ENCODE results near the gene GALP. TPM values are rescaled to one million over a fixed set of nuclear protein-coding genes. Genes with fewer than 3 reads are reported as not detected.
"Not testable (repeated sequence)": the region's sequence is repeated elsewhere in the genome, so short reads cannot be mapped to it uniquely, and the experiment has no call there.

Gene GALP
- total RNA-seq = not detected
- total RNA-seq = 0 reads per million in 2 donors

DNA sequence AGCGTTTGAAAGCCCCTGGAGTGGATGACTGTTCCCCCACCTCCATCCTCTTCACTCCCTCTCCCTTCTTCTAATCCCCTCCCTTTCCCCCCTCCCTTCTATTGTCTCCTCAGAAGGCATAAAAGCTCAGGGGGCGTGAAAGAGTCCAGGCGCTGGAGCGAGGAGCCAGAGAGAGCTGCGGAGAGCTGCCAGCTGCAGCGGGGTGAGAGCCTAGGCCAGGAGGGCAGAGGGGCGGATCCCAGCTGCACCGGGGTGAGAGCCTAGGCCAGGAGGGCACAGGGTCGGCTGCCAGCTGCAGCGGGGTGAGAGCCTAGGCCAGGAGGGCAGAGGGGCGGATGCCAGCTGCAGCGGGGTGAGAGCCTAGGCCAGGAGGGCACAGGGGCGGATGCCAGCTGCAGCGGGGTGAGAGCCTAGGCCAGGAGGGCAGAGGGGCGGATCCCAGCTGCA, at the start of gene GALP:
Gene GALP, plus strand, starts transcription at position 148 of the 447 bp plus-strand sequence. CDS start 1,101 bp downstream, outside the sequence.
- ATAC-seq; H3K27ac Mint-ChIP-seq; H3K36me3 Mint-ChIP-seq (ENCODE audit: low read depth); H3K4me3 Mint-ChIP-seq; H3K4me1 Mint-ChIP-seq; H3K9me3 ChIP-seq (ENCODE audit: control insufficient read depth, low read length, poor library complexity, severe bottlenecking); DNase-seq: not testable (repeated sequence)
- peaks cover 21% of the 10 kb centered on the region for H3K27me3 Mint-ChIP-seq

DNA sequence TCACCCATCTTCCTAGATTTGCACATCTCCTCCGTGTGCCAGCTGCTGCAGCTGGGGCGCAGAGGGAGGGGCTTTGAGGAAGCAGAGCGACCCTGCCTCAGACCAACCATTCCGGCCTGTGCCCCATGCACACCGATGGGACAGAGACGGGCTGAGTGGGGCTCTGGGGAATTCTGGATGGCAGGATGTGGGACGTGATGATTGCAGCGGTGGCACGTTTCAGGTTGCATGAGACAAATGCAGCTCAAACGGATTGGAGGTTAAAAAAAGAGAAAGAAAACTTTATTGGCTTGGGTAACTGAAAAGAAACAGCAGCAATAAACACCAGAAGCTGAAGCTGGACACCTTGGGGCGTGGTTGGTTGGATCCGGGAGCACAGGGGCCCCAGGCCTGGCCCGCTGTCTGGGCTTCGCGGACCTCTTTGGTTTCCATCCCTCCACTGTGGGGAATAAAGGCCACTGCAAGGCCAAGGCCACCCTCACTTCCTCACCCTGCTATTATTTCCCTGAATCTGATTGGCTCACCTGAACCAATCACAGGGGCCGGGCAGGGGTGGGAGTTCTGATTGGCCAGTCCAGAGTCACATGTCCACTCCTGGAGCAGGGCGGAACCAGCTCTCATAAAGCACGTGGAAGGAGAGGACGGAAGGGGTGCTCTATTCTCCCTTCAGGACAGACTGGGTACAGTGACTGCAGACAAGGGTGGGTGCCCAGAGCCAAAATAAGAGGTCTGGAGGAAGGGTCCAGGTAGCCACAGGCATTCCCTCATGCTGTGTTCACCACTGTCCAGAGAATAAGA, 48.6 kb upstream of the GALP start:
- DNase-seq (no peak), ATAC-seq (no peak)
- H3K27me3 Mint-ChIP-seq = no peaks in the 10 kb centered on the region
- H3K36me3 Mint-ChIP-seq (ENCODE audit: low read depth) = no peaks in the 10 kb centered on the region
- H3K4me3 Mint-ChIP-seq = no peak overlapping the region
- no peak overlapping the region for H3K27ac Mint-ChIP-seq
- no peaks in the 10 kb centered on the region for H3K4me1 Mint-ChIP-seq
- no peaks in the 10 kb centered on the region for H3K9me3 ChIP-seq (ENCODE audit: control insufficient read depth, low read length, poor library complexity, severe bottlenecking)

DNA sequence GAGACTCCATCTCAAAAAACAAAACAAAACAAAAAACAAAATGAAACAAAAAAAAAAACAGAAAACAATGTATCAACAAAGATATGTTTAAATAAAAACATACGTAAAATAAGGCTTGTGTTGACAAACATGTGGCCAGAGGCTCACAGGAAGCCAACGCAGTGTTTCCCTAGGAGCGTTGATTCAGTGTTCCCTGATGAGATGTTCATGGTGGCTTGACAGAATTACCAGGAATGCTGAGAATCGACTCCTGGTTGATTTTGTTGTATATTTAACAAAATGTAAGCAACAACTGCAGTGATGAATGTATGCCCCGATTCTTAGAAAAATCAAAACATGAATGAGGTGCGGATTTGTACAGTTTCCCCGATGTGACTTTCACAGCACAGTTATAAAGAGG, 45.8 kb upstream of the GALP start:
- Mint-ChIP-seq H3K27me3 (no peaks in the 10 kb centered on the region), H3K27ac (no peak overlapping the region)

DNA sequence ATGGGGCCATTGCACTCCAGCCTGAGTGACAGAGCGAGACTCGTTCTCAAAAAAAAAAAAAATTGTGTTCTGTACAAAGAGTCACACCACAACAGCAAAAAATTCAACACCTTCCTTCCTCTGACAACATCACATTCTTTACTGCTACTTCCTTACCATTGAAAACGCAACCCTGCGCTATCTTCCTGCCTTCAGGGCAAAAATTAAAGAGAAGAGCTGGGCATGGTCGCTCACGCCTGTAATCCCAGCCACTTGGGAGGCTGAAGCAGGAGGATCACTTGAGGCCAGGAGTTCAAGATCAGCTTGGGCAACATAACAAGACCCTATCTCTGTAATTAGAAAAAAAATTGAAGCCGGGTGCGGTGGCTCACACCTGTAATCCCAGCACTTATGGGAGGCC, 44.2 kb upstream of the GALP start:
- Mint-ChIP-seq H3K4me3 (no peak overlapping the region), H3K36me3 (ENCODE audit: low read depth) (no peaks in the 10 kb centered on the region), H3K4me1 (no peaks in the 10 kb centered on the region), H3K27me3 (no peaks in the 10 kb centered on the region), H3K27ac (no peak overlapping the region)
- H3K9me3 ChIP-seq (ENCODE audit: control insufficient read depth, low read length, poor library complexity, severe bottlenecking) = no peaks in the 10 kb centered on the region
- ATAC-seq = no peak
- DNase-seq = no peak

More for the DNA sequence above, 45.8 kb upstream of the GALP start:
- H3K36me3 Mint-ChIP-seq (ENCODE audit: low read depth) = no peaks in the 10 kb centered on the region
- DNase-seq (no peak), ATAC-seq (no peak)
- H3K9me3 ChIP-seq (ENCODE audit: control insufficient read depth, low read length, poor library complexity, severe bottlenecking) = no peaks in the 10 kb centered on the region
- no peak overlapping the region for H3K4me3 Mint-ChIP-seq
- no peaks in the 10 kb centered on the region for H3K4me1 Mint-ChIP-seq

DNA sequence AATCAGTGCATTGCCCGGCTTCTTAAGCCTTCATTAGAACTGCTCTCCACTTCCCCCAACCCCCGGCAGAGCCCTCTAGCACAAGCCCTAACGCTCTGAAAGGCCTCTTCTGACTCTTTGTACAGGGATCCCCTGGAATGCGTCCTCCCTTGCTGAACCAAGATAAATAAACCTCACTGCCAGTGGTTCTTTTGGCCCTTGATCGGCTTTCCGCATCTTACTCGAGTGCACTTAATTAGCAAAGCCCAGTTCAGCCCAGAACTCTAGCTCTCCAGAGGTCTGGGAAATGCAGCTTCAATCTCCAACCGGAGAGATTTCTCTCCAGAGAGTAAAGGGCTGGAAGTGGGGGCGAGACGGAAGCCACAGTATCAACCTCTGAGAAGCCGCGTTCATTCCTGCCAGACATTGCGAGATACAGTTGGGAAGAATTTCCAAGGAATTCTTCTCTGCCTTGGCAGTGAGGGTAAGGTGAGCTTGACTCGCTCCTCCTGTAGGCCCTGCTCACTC, 43.4 kb upstream of the GALP start:
- H3K9me3 ChIP-seq (ENCODE audit: control insufficient read depth, low read length, poor library complexity, severe bottlenecking) = no peaks in the 10 kb centered on the region
- H3K27me3 Mint-ChIP-seq = no peaks in the 10 kb centered on the region
- no peak overlapping the region for H3K27ac Mint-ChIP-seq
- no peaks in the 10 kb centered on the region for H3K36me3 Mint-ChIP-seq (ENCODE audit: low read depth)
- H3K4me3 Mint-ChIP-seq = no peak overlapping the region
- ATAC-seq (no peak), DNase-seq (no peak)
- H3K4me1 Mint-ChIP-seq = no peaks in the 10 kb centered on the region

DNA sequence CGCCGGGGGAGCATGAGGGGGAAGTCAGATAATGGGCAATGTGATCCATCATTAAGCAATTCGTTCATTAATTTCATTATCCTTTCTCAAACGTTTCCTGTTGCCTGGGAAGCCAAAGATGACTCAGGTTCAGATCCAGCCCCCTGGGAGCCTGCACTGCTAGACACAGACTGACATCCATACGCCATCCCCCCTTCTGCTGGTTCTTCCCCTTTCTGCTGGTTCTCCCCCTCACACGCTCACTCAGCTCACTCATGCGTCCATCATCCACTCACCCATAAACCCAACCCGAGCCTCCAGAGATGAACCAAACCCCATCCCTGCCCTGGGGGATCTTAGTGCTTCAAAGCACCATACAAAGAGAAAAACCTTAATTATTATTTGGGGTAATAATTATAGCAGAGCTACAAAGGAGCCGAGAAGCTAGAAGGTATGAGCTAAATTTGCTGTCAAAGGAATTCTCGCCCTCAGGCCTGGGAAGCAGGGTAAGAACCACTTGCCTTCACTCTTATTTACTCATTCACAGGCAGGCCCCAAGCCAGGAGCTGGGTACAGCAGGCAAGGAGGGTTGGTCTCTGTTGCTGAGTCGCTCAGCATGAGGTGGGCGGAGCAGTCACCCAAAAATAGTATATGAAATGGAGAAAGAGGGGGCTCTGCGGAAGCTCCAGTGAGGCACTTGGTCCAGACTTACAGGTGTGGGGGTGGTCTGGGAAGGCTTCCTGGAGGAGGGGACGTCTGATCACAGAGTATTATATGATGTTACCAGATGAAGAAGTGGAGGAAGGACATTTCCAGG, 41.8 kb upstream of the GALP start:
- no peaks in the 10 kb centered on the region for H3K27me3 Mint-ChIP-seq
- ATAC-seq = peak; percentile 61

DNA sequence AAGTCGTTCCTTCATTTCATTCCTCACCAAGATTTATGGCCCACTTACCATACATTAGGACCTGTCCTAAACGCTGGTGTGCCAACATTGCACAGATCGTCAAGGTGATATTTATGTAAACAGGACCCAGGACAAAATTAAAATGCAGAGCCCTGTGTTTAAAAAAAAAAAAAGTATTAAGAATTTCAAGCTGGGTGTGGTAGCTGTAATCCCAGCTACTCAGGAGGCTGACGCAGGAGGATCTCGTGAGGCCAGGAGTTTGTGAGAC, 41.2 kb upstream of the GALP start:
- Mint-ChIP-seq H3K27ac (no peak overlapping the region), H3K27me3 (no peaks in the 10 kb centered on the region), H3K4me3 (no peak overlapping the region), H3K36me3 (ENCODE audit: low read depth) (no peaks in the 10 kb centered on the region), H3K4me1 (no peaks in the 10 kb centered on the region)
- no peak for ATAC-seq
- H3K9me3 ChIP-seq (ENCODE audit: control insufficient read depth, low read length, poor library complexity, severe bottlenecking) = no peaks in the 10 kb centered on the region
- DNase-seq = no peak

More for the DNA sequence above, 41.8 kb upstream of the GALP start:
- no peaks in the 10 kb centered on the region for H3K9me3 ChIP-seq (ENCODE audit: control insufficient read depth, low read length, poor library complexity, severe bottlenecking)
- Mint-ChIP-seq H3K36me3 (ENCODE audit: low read depth) (no peaks in the 10 kb centered on the region), H3K27ac (no peak overlapping the region), H3K4me3 (no peak overlapping the region), H3K4me1 (no peaks in the 10 kb centered on the region)
- DNase-seq = no peak

DNA sequence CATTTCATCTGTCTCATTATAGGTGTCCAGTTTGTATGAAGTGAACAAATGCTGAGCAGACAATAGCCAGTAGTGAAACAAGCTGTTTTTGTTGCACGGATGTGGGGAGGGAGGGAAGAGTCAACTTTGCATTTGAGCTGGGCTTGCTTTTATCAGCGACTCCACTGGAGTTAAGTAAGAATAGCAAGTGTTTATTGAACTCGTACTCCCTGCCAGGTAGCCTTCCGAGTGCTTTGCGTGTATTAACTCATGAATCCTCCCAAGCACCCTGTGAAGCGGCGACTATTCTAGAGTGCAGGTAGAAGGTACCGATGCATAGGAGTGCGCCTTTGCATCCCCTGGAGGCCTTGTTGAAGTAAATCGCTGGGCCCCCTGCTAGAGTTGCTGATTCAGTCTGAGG, 39.4 kb upstream of the GALP start:
- H3K27me3 Mint-ChIP-seq = no peaks in the 10 kb centered on the region
- no peak for ATAC-seq
- H3K4me1 Mint-ChIP-seq = peaks cover 15% of the 10 kb centered on the region
- no peak overlapping the region for H3K27ac Mint-ChIP-seq
- H3K4me3 Mint-ChIP-seq = no peak overlapping the region
- H3K9me3 ChIP-seq (ENCODE audit: control insufficient read depth, low read length, poor library complexity, severe bottlenecking) = no peaks in the 10 kb centered on the region
- H3K36me3 Mint-ChIP-seq (ENCODE audit: low read depth) = no peaks in the 10 kb centered on the region
- DNase-seq = no peak

DNA sequence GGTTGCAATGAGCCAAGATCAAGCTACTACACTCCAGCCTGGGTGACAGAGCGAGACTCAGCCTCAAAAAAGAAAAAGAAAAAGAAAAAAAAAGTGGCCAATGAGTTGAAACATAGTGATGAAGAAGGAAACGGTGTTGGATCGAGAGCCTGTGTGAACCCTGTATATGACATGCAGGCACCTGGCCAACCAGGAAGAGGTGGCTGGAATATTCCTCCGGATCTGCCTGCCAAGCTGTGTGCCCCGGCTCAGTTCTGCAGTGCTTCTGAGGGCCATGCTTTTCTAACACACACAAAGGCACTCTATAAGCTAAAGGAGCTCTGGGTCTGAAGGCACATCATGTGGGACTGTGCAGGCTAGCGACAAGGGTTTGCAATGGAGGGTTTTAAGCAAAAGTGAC, 38.4 kb upstream of the GALP start:
- H3K4me3 Mint-ChIP-seq = no peak overlapping the region
- DNase-seq = no peak

DNA sequence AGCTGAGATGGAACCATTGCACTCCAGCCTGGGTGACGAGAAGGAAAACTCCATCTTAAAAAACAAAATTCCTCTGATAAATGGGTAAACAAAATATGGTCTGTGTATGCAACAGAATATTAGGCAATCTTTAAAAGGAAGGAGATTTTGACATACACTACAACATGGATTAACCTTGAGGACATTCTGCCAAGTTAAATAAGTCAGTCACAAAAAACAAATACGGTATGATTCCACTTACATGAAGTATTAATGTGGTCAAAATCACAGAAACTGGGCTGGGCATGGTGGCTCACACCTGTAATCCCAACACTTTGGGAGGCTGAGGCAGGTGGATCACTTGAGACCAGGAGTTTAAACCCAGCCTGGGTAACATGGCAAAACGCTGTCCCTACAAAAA, 37.7 kb upstream of the GALP start:
- no peak overlapping the region for H3K4me3 Mint-ChIP-seq
- no peaks in the 10 kb centered on the region for H3K27me3 Mint-ChIP-seq
- H3K36me3 Mint-ChIP-seq (ENCODE audit: low read depth) = no peaks in the 10 kb centered on the region
- H3K9me3 ChIP-seq (ENCODE audit: control insufficient read depth, low read length, poor library complexity, severe bottlenecking) = no peaks in the 10 kb centered on the region
- no peak overlapping the region for H3K27ac Mint-ChIP-seq
- ATAC-seq = no peak
- no peak for DNase-seq
- peaks cover 19% of the 10 kb centered on the region for H3K4me1 Mint-ChIP-seq

More for the DNA sequence above, 38.4 kb upstream of the GALP start:
- peaks cover 19% of the 10 kb centered on the region for H3K4me1 Mint-ChIP-seq
- no peaks in the 10 kb centered on the region for H3K27me3 Mint-ChIP-seq
- no peak for ATAC-seq
- no peaks in the 10 kb centered on the region for H3K9me3 ChIP-seq (ENCODE audit: control insufficient read depth, low read length, poor library complexity, severe bottlenecking)
- no peak overlapping the region for H3K27ac Mint-ChIP-seq
- no peaks in the 10 kb centered on the region for H3K36me3 Mint-ChIP-seq (ENCODE audit: low read depth)

DNA sequence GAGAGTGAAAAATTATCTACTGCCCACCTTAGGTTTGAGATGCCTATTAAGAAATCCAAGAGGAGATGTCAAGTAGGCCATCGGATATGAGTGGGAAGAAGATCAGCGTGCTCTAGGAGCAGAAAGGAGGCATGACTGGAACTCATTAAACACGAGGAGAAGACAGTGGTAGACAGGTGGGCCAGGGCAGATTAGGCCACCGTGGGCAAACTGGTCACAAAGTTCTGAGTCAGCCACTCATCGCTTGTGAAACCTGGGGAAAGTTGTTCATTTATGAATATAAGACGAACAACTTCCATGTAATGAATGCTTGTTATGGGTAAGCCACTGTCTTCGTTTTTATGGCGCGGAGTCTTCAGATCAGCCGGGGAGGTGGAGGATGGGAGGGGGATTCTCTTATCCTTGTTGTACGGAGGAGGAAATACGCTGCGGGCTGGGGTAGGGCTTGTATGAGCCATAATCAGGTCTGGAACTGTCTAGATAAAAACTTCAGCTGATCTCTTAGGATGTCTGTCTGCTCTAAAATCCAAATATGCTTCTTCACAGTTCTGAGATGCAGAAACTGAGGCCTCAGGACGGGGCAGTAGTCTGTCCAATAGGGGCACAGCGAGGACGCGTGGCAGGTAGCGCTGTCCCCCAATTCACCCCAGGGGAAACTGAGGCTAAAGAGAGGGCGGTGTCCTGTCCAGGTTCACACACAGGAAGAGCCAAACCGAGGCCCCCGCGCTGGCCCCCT, 35.8 kb upstream of the GALP start:
- ATAC-seq (no peak), DNase-seq (no peak)
- Mint-ChIP-seq H3K27ac (peak overlapping the region; percentile 96), H3K36me3 (ENCODE audit: low read depth) (no peaks in the 10 kb centered on the region), H3K4me1 (peaks cover 25% of the 10 kb centered on the region), H3K4me3 (peak overlapping the region; percentile 99), H3K27me3 (no peaks in the 10 kb centered on the region)
- H3K9me3 ChIP-seq (ENCODE audit: control insufficient read depth, low read length, poor library complexity, severe bottlenecking) = no peaks in the 10 kb centered on the region

DNA sequence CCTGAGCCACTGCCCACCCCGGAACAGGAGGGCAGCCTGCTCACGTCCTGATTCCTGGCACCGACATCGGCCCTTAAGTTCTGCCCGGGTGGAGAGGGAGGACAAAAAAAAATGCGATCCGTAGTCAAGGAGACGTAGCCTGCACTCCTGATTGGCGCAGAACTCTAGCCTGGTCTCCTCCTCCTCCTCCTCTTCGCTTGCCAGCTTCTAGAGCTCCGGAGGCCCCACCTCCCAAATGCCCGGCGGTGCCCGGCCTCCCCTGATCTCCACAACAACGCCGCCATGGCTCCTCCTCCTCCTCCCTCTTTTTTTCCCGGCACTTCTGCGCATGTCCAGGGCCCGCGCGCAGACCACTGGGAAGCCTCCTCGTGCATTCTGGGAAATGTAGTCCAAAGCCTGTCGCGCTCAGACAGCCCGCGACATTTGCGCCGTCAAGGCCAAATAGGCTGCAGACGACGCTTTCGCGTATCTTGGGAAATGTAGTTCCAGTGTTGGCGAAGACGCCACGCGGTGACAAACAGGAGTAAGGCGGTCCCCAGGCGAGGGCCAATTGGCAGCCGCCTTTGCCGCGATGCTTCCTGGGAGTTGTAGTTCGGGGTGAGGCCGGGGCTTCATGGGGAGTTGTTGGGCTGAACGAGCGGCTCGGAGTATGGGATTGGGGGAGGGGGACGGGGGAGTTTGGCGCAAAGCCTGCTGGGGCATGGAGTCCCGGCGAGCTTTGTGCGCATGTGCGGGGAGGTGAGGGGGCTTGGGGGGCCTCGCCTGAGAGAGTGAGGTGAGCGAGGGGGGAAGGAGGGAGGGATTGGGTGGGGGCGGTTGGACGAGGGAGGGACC, 35.0 kb upstream of the GALP start, which contains the start of gene ZNF444:
Gene ZNF444, plus strand, starts transcription at position 705 of the 834 bp plus-strand sequence. CDS start 5,625 bp downstream, outside the sequence.
- peaks cover 25% of the 10 kb centered on the region for H3K4me1 Mint-ChIP-seq
- H3K36me3 Mint-ChIP-seq (ENCODE audit: low read depth) = no peaks in the 10 kb centered on the region
- no peaks in the 10 kb centered on the region for H3K27me3 Mint-ChIP-seq

More for the DNA sequence above, 35.0 kb upstream of the GALP start, which contains the start of gene ZNF444:
- Mint-ChIP-seq H3K27ac (peak within 1 kb of the TSS; percentile 96), H3K4me3 (peak within 1 kb of the TSS; percentile 99)
- H3K9me3 ChIP-seq (ENCODE audit: control insufficient read depth, low read length, poor library complexity, severe bottlenecking) = no peaks in the 10 kb centered on the region
- DNase-seq (peak; percentile 94 to 98 (median 98)), ATAC-seq (peak; percentile 89)

Data from T-helper 17 cell (primary cell).